Measurements from ENCODE around the gene SLX4IP. TPM values are rescaled to one million over a fixed set of nuclear protein-coding genes. Genes with fewer than 3 reads are reported as not detected.

Gene SLX4IP
- total RNA-seq, 8 experiments from 2014 or later: 5.9 to 13.2 (median 7.3) TPM

DNA sequence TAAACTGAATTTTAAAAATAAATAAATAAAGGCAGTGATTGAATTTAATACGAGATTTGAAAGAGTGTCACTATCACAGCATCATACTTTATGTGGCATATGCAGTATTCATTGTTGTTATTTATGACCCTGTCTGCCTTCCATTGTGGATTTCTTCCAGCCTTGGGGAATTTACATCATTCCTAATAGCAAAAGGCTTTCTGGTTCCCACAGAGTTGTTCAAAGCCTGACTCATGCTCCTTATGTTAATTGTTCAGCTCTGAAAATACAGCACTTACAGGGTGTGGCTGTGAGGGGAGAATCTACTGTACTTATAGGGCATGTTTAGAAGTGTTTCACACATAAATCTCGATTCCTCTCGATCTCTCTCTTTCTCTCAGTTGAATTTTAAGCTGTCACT is 184.3 kb downstream of the SLX4IP start:
- peak; percentile 95 to 99 (median 98) for ATAC-seq (replicated peaks in 6 of 8)

GRCh38 chr20:10621149-10621548 is 186.0 kb downstream of the SLX4IP start:
- Histone ChIP-seq H3K4me1 (replicated peaks in 1 of 2) (peaks cover 31 to 38% of the 10 kb centered on the region in 2 donors), H3K4me3 (no peak overlapping the region), H3K27ac (no peak overlapping the region)
- 50 to 100% (median 94%) methylated on average over 1 to 3 of the region's 3 CpGs; no CpG with 5 or more reads in 3 of the 10 experiments for WGBS, 10 experiments
- in situ Hi-C loops (cut with MboI; ENCODE audit: low pct_unique_long_range_greater_than_20kb in 2 of 9, low sequenced_read_pairs in 9 of 9, unreplicated experiment in 9 of 9): no loop called here
- no peak for ATAC-seq (replicated peaks in 6 of 8)

More for the DNA sequence above, 184.3 kb downstream of the SLX4IP start:
- no peak overlapping the region for H3K4me3 ChIP-seq
- peaks cover 31 to 38% of the 10 kb centered on the region in 2 donors for H3K4me1 ChIP-seq (replicated peaks in 1 of 2)
- 0 to 67% (median 12%) methylated on average over 1 to 3 of the region's 3 CpGs; no CpG with 5 or more reads in 1 of the 10 experiments for WGBS, 10 experiments
- in situ Hi-C loops (cut with MboI; ENCODE audit: low pct_unique_long_range_greater_than_20kb in 2 of 9, low sequenced_read_pairs in 9 of 9, unreplicated experiment in 9 of 9): no loop called here
- peak overlapping the region in 1 of 2 donors; percentile 75 for H3K27ac ChIP-seq

- H3K4me1 ChIP-seq (replicated peaks in 1 of 2): peaks cover 31 to 52% of the 10 kb centered on the region in 2 donors
- 20 to 95% (median 79%) methylated on average over 2 to 15 of the region's 16 CpGs for WGBS, 10 experiments
- peak in 2 of 8 experiments; percentile 8 for ATAC-seq (replicated peaks in 6 of 8)
- no peak overlapping the region for H3K27ac ChIP-seq
- no peak overlapping the region for H3K4me3 ChIP-seq
- in situ Hi-C loops (cut with MboI; ENCODE audit: low pct_unique_long_range_greater_than_20kb in 2 of 9, low sequenced_read_pairs in 9 of 9, unreplicated experiment in 9 of 9): no loop called here
These were observed 187.7 kb downstream of the SLX4IP start for GRCh38 chr20:10622657-10623418.

GRCh38 chr20:10625641-10626040 is 190.5 kb downstream of the SLX4IP start:
- H3K27ac ChIP-seq: no peak overlapping the region
- H3K4me1 ChIP-seq (replicated peaks in 1 of 2): peaks cover 31 to 51% of the 10 kb centered on the region in 2 donors
- no peak overlapping the region for H3K4me3 ChIP-seq
- WGBS, 10 experiments: 71 to 100% (median 94%) methylated on average over 1 to 2 of the region's 2 CpGs; no CpG with 5 or more reads in 1 of the 10 experiments
- peak in 1 of 8 experiments; percentile 29 for ATAC-seq (replicated peaks in 6 of 8)
- in situ Hi-C loops (cut with MboI; ENCODE audit: low pct_unique_long_range_greater_than_20kb in 2 of 9, low sequenced_read_pairs in 9 of 9, unreplicated experiment in 9 of 9): loop anchor here in 1 of 9 experiments (25.0 kb wide), 1 partner anchor 163 kb away; no protein-coding TSS in a partner anchor

- ATAC-seq (replicated peaks in 6 of 8): peak in 2 of 8 experiments; percentile 39 to 40
- Histone ChIP-seq H3K4me1 (replicated peaks in 1 of 2) (peaks cover 29 to 43% of the 10 kb centered on the region in 2 donors), H3K4me3 (no peak overlapping the region), H3K27ac (no peak overlapping the region)
- in situ Hi-C loops (cut with MboI; ENCODE audit: low pct_unique_long_range_greater_than_20kb in 2 of 9, low sequenced_read_pairs in 9 of 9, unreplicated experiment in 9 of 9): loop anchor here in 1 of 9 experiments (25.0 kb wide), 1 partner anchor 165 kb away; no protein-coding TSS in a partner anchor
- WGBS, 10 experiments: 50 to 80% (median 66%) methylated on average over 1 to 3 of the region's 3 CpGs; no CpG with 5 or more reads in 1 of the 10 experiments
These were observed 191.8 kb downstream of the SLX4IP start for GRCh38 chr20:10626896-10627295.

GRCh38 chr20:10629946-10630650 is 195.0 kb downstream of the SLX4IP start:
- WGBS, 10 experiments: 5 to 100% (median 60%) methylated on average over 1 to 6 of the region's 9 CpGs; no CpG with 5 or more reads in 1 of the 10 experiments
- peak overlapping the region; percentile 27 to 40 for H3K27ac ChIP-seq
- H3K4me1 ChIP-seq (replicated peaks in 1 of 2): peaks cover 26 to 43% of the 10 kb centered on the region in 2 donors
- in situ Hi-C loops (cut with MboI; ENCODE audit: low pct_unique_long_range_greater_than_20kb in 2 of 9, low sequenced_read_pairs in 9 of 9, unreplicated experiment in 9 of 9): loop anchor here in 1 of 9 experiments (25.0 kb wide), 1 partner anchor 168 kb away; no protein-coding TSS in a partner anchor
- ATAC-seq (replicated peaks in 6 of 8): peak in 5 of 8 experiments; percentile 56 to 77 (median 75)
- no peak overlapping the region for H3K4me3 ChIP-seq

- ATAC-seq (replicated peaks in 6 of 8): no peak
- no peak overlapping the region for H3K27ac ChIP-seq
- H3K4me3 ChIP-seq: no peak overlapping the region
- WGBS, 10 experiments: 77 to 92% (median 88%) methylated on average over 1 to 4 of the region's 4 CpGs; no CpG with 5 or more reads in 3 of the 10 experiments
- in situ Hi-C loops (cut with MboI; ENCODE audit: low pct_unique_long_range_greater_than_20kb in 2 of 9, low sequenced_read_pairs in 9 of 9, unreplicated experiment in 9 of 9): loop anchor here in 1 of 9 experiments (25.0 kb wide), 1 partner anchor 169 kb away; no protein-coding TSS in a partner anchor
- peaks cover 27 to 43% of the 10 kb centered on the region in 2 donors for H3K4me1 ChIP-seq (replicated peaks in 1 of 2)
These were observed 196.0 kb downstream of the SLX4IP start for GRCh38 chr20:10631126-10631525.

GRCh38 chr20:10632721-10633509 is 197.8 kb downstream of the SLX4IP start:
- ATAC-seq (replicated peaks in 6 of 8): no peak
- whole genome bisulfite sequencing, 10 experiments: 63 to 100% (median 81%) methylated on average over 1 to 11 of the region's 13 CpGs
- peaks cover 37 to 45% of the 10 kb centered on the region in 2 donors for H3K4me1 ChIP-seq (replicated peaks in 1 of 2)

DNA sequence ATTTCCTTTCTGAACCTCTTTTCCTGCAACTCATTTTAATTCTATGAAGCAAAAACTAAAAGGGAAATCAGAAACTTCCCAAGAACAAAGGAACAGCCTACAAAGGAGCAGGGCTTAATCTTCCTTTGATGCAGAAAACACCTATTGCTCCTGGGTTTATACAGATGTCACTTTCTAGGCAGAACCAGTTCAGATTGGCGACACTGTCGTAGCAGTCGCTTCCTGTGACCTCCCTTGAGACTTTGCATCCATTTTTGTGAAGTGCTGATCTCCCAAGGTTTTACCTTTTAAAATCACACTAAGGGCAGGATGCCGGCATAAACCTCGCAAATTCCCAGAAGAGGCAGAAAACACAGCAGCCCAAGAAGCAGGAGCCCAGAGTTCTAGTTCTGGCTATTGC is 198.6 kb downstream of the SLX4IP start:
- no peak overlapping the region for H3K27ac ChIP-seq
- in situ Hi-C loops (cut with MboI; ENCODE audit: low pct_unique_long_range_greater_than_20kb in 2 of 9, low sequenced_read_pairs in 9 of 9, unreplicated experiment in 9 of 9): loop anchor here in 1 of 9 experiments (25.0 kb wide), 1 partner anchor 171 kb away; no protein-coding TSS in a partner anchor

More at GRCh38 chr20:10632721-10633509, 197.8 kb downstream of the SLX4IP start:
- in situ Hi-C loops (cut with MboI; ENCODE audit: low pct_unique_long_range_greater_than_20kb in 2 of 9, low sequenced_read_pairs in 9 of 9, unreplicated experiment in 9 of 9): loop anchor here in 1 of 9 experiments (25.0 kb wide), 1 partner anchor 171 kb away; no protein-coding TSS in a partner anchor
- Histone ChIP-seq H3K4me3 (no peak overlapping the region), H3K27ac (no peak overlapping the region)

GRCh38 chr20:10634211-10634610 is 199.1 kb downstream of the SLX4IP start:
- no peak overlapping the region for H3K27ac ChIP-seq
- no peak overlapping the region for H3K4me3 ChIP-seq
- WGBS, 10 experiments: 60 to 100% (median 97%) methylated on average over 1 to 5 of the region's 5 CpGs; no CpG with 5 or more reads in 2 of the 10 experiments
- in situ Hi-C loops (cut with MboI; ENCODE audit: low pct_unique_long_range_greater_than_20kb in 2 of 9, low sequenced_read_pairs in 9 of 9, unreplicated experiment in 9 of 9): loop anchor here in 1 of 9 experiments (25.0 kb wide), 1 partner anchor 172 kb away; no protein-coding TSS in a partner anchor
- peaks cover 42 to 50% of the 10 kb centered on the region in 2 donors for H3K4me1 ChIP-seq (replicated peaks in 1 of 2)
- ATAC-seq (replicated peaks in 6 of 8): no peak

More for the DNA sequence above, 198.6 kb downstream of the SLX4IP start:
- ATAC-seq (replicated peaks in 6 of 8): no peak
- WGBS, 10 experiments: 60 to 100% (median 91%) methylated on average over 1 to 5 of the region's 5 CpGs; no CpG with 5 or more reads in 1 of the 10 experiments
- Histone ChIP-seq H3K4me1 (replicated peaks in 1 of 2) (peaks cover 42 to 48% of the 10 kb centered on the region in 2 donors), H3K4me3 (no peak overlapping the region)

- no peak overlapping the region for H3K4me3 ChIP-seq
- 85 to 99% (median 93%) methylated on average over 2 to 11 of the region's 11 CpGs for WGBS, 10 experiments
- H3K27ac ChIP-seq: no peak overlapping the region
- peaks cover 42 to 47% of the 10 kb centered on the region in 2 donors for H3K4me1 ChIP-seq (replicated peaks in 1 of 2)
- ATAC-seq (replicated peaks in 6 of 8): peak in 1 of 8 experiments; percentile 2
- in situ Hi-C loops (cut with MboI; ENCODE audit: low pct_unique_long_range_greater_than_20kb in 2 of 9, low sequenced_read_pairs in 9 of 9, unreplicated experiment in 9 of 9): loop anchor here in 1 of 9 experiments (25.0 kb wide), 1 partner anchor 173 kb away; no protein-coding TSS in a partner anchor
These were observed 199.7 kb downstream of the SLX4IP start for GRCh38 chr20:10634683-10635411.
